ENCODE data around the gene NCKAP1. TPM values are rescaled to one million over a fixed set of nuclear protein-coding genes. Genes with fewer than 3 reads are reported as not detected.

Gene NCKAP1
- total RNA-seq, 4 donors from 2014 or later, result 114 to 144 (median 124) TPM

DNA sequence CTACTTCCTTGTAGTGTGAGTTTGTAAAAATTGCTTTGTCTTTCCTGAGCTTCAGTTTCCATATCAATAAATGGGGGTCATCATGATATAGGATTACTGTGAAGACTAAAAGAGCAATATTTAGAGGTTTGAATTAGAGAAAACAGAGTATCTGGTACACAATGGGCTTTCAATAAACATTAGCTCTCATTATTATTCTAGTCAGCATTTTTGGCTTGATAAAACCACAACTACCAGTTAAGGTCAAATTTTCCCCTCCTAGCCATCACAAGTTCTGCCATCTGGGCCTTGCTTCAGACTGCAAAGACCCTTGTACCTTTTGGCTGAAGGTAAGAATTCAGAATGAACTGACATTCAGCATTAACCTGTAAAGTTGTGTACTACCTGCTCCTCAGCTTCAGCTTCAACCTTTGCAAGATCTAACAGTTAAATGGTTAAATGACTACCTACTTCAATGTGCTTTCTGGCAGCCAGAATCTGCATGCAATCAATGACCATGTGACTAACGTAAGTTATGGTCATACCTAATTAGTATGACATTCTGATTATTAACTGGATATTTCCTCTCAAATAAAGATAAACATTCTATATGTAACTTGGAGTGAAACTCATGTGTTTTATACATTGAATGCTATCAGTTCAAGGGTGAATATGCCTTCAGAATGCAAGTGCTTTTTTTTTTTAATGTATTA lies 119.2 kb downstream of the NCKAP1 start:
- ATAC-seq (ENCODE audit: low FRiP score) (no peak), DNase-seq (ENCODE audit: low spot score) (no peak)
- TF ChIP-seq, protein P1, sequence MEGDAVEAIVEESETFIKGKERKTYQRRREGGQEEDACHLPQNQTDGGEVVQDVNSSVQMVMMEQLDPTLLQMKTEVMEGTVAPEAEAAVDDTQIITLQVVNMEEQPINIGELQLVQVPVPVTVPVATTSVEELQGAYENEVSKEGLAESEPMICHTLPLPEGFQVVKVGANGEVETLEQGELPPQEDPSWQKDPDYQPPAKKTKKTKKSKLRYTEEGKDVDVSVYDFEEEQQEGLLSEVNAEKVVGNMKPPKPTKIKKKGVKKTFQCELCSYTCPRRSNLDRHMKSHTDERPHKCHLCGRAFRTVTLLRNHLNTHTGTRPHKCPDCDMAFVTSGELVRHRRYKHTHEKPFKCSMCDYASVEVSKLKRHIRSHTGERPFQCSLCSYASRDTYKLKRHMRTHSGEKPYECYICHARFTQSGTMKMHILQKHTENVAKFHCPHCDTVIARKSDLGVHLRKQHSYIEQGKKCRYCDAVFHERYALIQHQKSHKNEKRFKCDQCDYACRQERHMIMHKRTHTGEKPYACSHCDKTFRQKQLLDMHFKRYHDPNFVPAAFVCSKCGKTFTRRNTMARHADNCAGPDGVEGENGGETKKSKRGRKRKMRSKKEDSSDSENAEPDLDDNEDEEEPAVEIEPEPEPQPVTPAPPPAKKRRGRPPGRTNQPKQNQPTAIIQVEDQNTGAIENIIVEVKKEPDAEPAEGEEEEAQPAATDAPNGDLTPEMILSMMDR (IDR thresholded peaks at IDR 0.05), result no peak

DNA sequence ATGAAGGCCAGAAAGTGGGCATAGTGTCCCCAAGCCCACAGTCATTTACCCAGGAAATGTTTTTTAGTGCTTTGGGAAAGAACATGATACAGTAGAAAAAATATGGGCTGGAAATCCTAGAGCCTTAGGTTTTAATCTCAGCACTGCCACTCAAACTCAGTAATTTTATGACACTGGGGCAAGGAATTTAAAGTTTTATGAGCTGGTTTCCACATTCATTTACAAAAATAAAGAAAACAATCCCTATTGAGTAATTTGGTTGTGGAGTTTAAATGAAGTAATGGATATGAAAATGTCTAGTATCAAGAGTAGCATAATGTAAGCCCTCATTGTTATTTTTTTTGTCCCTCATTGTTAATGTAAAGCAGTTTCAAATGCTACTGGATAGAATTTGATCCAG lies 120.3 kb downstream of the NCKAP1 start:
- ATAC-seq (ENCODE audit: low FRiP score), result no peak
- DNase-seq (ENCODE audit: low spot score), result no peak
- TF ChIP-seq, protein P1 (IDR thresholded peaks at IDR 0.05), result no peak

DNA sequence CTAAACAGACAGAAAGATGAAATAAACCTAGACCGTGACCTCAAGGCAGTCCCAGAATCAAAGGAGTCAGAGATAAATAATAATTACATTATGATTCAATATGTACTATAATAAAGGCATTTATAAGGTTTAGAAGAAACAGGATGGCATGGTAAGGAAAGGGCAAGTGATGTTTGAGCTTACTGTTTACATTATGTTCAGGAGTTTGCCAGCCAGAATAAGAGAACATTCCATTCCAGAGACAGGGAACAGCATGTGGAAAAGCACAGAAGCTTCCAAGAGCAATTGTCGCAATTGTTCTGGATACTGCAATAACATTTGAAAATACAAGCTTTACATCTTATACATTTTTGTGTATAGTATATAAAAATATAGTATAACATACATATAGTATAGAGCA lies 121.8 kb downstream of the NCKAP1 start:
- TF ChIP-seq, protein P1 (IDR thresholded peaks at IDR 0.05), result no peak
- DNase-seq (ENCODE audit: low spot score), result no peak
- ATAC-seq (ENCODE audit: low FRiP score), result no peak

DNA sequence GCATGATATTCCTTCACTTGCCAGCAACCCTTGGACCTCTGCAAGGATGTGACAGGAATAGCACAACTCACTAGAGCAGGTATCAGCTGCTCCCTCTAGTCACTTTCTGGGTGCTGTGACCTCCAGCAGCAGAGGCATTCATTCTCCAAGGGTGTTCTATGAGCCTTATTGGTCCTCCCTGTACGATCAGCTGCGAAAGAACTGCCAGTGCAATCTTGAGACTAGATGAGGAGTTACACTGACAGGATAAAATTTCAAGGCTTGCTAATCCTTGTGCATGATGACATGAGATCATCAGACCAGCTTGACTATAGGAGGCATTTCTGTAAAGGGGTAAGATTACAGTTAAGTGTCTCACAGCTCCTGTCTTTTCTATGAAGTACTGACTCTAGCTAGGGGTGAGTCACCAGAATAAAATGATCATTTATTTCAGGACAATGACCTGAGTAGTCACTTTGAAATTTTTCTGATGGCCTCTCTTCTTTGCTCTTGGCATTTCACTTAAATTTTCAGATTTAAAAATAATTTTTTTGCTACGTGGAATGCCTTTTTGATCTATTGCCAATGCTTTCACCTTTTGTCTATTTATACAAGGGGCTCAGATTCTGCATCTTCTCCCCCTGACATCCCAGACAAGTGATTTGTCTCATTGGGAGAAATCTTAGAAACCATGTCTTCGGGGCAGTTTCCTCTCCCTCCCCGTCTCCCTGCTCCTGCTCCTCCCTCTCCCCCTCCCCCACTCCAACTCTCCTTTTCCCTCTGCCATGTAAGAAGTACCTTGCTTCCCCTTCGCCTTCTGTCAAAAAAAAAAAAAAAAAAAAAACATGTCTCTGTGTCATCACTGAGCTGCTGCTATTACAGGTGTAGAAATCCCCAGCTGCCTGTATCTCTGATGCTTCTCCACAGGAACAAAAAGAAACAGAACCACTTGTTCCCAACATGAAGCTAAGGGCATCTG lies 122.6 kb downstream of the NCKAP1 start:
- TF ChIP-seq, protein P1 (IDR thresholded peaks at IDR 0.05), result no peak
- ATAC-seq (ENCODE audit: low FRiP score) (no peak), DNase-seq (ENCODE audit: low spot score) (no peak)

DNA sequence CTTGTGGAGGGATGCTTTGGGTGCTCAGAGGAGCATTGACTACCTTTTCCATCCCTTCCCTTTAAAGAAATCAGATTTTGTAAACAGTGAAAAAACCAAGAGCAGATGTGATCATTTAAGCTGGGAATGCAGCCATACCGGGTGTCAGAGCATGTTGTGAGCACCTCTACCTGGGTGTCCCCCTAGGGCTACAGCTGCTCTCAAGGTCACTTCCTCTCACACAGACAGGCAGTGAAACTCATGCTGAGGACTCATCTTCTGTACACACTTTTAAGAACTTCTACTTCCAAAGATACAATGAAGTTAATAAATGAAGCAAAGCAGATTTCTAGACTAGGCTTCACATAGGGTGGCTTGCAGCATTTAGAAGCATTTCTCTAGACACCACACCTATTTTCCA lies 123.4 kb downstream of the NCKAP1 start:
- DNase-seq (ENCODE audit: low spot score) (no peak), ATAC-seq (ENCODE audit: low FRiP score) (no peak)
- TF ChIP-seq, protein P1 (IDR thresholded peaks at IDR 0.05), result no peak

DNA sequence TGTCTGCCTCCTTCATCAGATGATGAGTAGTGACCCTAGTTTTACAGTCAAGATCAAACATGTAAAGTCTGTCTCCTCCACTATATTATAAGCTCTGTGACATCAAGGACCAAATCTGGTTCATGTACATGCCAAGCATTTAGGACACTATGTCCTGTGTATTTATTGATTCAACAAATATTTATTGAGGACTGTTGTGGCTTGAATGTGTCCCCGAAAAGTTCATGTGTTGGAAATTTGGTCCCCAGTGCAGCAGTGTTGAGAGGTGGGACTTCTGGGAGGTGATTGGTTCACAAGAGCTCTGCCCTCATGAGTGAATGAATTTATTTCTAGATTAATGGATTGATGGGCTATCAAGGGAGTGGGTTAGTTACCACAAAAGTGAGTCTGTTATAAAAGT lies 125.2 kb downstream of the NCKAP1 start:
- DNase-seq (ENCODE audit: low spot score) (no peak), ATAC-seq (ENCODE audit: low FRiP score) (no peak)
- TF ChIP-seq, protein P1 (IDR thresholded peaks at IDR 0.05), result no peak

All from omental fat pad (tissue), 4 donors.